Loucy (cell line): ENCODE measurements around the gene R3HDML.

Experiments used
- CTCF ChIP-seq: fragments of 200-600 bp; sonication (generic); conservative IDR thresholded peaks from 2 replicates; pipeline ENCODE4 v1.5.1; 2014; ENCODE audit warnings: mild to moderate bottlenecking, antibody characterized with exemption, low read length
- EZH2phosphoT487 ChIP-seq: fragments of 200-600 bp; IDR thresholded peaks from 2 replicates; pipeline ENCODE4 v1.6.1; 2018; ENCODE audit warnings: antibody characterized with exemption, mild to moderate bottlenecking, moderate library complexity, borderline replicate concordance

- no peak for TF ChIP-seq CTCF
- no peak for TF ChIP-seq EZH2phosphoT487
Observed at GRCh38 chr20:44357555-44358125, 20.8 kb downstream of the R3HDML start.
